Stimulated activated CD8-positive, alpha-beta memory T cell treated with anti-CD3 and anti-CD28 coated beads, Interleukin-2, amount 100 ng/mL, for 1 hour (primary cell): ENCODE results near the gene ARHGAP21.

ENCODE experiments used
- DNase-seq, 2 donors: peaks; one replicate each; pipeline ENCODE4 v3.0.0-alpha.2; 2020; ENCODE audit warnings: low read depth in 2 of 2

The ARHGAP21 gene

DNA sequence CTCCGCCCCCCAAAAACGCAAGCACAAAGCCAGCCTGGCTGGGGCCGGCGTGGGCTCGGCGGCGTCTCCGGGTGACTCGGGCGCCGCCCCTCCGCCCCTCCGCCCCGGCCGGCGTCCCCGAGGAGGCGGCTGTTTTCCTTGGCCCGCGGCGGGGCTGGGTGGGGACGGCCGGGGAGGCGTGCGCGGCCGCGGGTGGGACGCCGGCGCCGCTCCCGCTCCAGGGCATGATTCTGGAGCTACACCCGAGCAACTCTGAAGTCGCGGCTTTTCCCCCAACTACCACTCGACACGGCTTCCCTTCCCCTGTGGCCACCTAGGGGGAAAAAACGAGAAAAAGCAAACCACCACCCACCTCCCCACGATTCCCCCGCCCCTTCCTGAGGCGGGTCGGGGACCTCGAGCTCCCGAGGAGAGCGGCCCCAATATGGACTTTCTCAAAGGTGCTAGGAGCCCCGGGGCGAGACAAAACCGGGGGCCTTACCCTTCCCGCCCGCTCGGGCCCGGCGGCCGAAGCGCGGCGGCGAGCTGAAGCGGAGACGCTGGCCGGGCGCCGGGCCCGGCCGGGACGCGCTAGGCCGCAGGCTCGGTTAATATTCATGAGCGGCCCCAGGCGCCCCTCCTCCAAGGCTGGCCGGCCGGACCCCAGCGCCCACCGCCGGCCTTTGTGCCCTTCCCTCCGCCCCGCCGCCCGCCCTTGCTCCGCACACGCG lies 856 bp downstream of the ARHGAP21 start:
- DNase-seq, result peak in 1 of 2 donors; percentile 23

DNA sequence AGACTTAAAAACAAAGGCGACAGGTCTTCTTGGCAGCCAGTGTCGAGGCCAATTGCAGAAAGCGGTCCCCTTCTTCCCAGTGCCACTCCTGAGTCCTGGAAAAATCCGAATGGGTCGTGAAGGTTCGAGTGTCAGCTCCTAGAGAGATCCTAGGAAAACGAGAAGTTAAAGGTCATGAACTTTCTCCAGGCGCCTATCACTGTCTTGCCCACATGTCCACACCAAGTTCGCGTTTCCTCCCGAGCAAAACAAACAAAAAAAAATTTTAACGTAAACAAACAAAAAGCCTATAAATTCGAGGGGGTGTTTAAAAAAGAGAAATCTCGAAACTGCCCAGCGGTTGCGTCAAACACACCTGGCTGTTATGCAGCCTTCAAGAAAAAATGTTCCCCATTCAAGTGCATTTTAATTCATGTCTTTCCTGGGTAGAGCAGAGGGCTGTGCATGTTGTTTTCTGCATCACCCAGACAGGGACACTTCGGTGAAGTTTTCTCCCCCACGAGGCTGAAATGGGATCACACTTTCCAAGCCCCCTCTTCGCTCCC lies 1.5 kb downstream of the ARHGAP21 start:
- no peak for DNase-seq

DNA sequence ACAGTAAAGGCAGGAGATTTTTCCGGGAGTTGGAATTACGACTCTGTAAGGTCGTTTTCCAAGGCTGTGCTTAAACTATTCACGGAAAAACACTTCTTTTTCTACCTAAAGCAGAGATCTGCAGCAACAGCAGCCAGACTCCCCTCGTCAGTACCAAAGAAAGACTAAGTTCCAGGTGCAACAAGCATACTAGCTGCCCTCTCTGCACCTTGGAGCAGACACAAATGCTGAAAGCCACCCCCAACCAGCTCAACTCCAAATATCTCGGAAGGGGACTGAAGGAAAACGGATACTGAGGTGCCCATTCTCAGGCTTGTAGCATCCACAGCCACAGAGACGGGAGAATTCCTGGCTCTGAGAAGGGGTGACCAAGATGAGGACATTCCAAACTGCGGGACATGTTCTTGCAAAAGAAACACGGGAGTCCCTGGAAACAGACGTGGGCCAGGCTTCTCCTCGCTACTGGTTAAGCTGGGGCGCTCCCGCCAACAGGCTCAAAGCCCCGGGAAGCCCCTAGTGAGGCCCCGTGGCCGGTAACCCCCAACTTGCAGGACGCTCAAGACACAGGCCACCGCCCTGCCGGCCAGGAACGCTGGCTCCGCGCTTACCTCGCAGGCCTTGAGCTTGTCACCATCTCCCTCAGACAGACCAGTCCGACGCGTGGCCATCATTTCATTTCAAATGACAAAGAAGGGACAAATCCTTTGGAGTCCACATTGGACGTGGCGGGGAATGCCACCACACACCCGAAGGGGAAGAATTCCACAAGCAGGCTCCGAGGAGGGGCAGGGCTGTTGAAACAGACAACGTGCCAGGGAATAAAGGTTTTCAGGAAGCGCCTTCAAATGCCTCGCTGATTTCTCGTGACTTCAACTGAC lies 2.2 kb downstream of the ARHGAP21 start:
- no peak for DNase-seq

DNA sequence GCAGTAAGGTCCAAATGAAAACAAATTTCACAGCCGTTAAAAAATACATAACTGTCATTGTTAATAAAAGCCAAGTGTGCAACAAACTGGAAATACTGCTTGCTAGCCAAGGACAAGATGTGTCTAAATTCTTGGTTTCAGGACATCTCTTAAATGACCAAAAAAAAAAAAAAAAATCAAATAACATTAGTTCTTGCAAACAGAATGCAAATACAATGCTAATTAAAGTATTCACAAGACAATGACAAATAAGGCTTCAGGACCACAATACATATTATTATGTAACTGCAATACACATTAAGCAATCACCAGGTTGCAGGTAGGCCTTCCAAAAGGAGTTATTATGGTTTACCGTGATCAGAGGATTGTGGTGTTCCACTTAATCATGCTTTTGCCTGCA lies 3.6 kb downstream of the ARHGAP21 start:
- no peak for DNase-seq

DNA sequence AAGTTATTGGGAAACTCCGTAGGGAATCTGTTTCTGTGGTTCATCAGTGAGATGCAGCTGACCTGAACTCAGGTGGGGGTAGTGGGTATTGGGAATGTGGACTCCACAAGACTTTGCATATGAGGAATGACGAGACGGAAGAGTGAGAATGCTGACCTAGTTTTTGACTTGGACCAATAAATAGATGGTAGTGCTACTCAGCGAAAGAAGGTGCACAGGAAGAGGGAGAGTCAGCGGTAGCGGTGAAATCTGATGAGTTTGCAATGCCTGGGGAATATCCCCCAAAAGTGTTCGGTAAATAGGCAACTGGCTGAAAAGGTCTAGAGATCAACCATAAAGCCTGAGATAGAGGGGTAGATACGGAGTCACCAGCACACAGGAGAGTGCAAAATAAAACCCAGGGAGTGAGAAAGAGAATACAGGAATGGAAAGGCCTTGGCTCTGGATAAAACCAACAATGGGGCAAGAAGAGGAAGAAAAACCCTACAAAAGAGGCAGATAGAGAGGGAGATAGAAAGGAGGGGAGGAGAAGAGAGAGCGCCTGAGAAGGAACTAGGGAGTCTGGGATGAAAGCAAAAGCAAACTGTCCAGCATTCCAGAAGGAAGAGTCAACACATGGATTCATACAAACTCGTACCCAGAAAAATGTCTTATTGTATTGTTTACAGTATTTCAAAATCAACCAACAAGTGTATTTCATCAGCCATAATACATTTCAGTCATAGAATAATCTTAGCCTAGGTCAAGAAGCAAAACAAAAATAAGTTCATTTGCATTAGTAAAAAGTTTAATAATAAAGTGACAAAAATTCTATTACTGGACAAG lies 5.4 kb downstream of the ARHGAP21 start:
- DNase-seq, result no peak

DNA sequence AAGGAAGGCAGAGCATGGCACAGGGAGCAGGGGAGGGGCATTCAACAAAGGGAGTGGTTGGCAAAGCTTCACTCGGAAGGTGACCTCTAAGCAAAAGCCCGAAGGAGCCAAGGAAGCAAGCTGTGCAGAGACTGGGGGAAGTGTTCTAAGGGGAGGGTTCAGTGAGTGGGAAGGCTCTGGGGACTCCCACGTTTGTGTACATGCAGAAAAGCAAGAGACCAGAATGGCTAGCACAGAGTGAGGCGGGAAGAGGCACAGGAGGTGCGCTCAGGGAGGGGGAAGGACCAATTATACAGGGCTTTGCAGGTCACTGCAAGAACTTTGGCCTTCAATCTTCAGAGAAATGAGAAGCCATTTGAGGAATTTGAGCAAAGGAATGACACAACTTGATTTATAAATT lies 7.4 kb downstream of the ARHGAP21 start:
- DNase-seq, result no peak

DNA sequence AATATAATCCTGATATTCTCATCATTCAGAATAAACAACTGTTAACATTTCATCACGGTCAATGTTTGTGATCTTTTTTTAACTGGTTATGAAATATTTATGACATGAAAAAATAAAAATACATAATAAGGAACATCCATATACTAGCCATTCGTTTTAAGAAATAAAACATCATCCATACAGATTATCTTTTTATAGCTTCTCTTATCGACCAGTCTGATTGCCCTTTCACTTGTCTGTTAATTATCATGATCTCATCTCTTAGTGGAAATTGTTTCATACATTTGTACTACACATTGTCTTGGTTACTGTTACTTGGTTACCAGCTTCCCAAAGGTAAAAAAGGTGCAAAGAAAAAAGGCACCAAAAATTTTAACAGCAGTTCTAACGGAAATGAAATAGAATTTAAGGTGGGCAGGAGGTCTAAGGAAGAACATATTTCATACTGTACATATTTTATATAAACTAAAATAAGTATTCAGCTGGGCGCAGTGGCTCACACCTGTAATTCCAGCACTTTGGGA lies 8.4 kb downstream of the ARHGAP21 start:
- no peak for DNase-seq

DNA sequence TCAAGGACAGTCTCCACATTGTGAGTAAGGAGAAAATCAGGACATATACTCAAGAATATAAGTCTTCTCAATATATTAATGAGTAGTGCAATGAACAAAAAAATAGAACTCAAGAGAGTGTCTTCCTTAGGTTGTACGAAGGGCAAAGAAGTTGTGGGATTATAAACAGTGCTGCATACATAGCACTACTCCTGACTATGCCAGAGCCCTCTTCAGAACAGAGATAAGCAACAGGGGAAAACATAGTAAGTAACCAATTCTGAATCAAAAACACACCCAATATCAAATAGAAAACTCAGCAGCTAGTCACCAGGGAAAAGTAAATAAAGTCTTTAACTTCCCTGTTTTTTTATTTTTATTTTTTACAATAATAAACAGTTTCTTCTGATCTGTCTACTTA lies 10.6 kb downstream of the ARHGAP21 start:
- no peak for DNase-seq

DNA sequence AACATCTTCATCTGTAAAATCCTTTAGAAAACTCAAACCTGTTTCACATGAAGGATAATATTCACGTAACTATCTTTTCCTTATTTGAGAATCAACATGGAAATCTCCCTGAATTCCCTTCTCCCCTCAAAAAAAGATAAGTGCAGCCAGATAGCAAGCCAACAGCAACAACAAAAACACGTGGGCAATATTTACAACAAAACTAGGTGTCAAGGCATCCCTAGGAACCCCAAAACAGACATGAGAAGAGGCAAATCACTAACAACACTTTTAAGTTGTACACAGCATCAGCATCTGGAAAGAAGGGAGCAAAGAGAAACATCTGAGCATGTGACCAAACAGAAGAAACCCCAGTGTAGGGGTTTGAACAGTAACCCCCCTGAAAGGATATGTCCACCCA lies 12.2 kb downstream of the ARHGAP21 start:
- DNase-seq, result no peak

DNA sequence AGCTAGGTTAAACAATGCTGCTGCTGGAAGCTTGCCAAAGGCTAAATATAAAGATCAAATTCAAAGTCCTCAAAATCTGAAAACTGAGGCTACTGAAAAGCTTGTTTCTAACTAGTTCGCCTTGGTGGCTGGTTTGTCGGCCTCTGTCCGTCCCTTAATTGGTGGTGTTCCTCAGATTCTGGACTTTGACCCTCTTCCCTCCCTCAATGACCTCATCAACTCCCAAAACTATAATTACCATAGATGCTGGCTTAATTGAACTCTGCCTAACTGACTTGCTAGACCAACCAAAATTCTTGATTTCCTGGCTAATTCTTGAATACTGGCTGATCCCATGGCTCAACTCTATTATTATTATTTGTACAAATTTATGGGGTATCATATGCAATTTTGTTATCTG lies 15.6 kb downstream of the ARHGAP21 start:
- no peak for DNase-seq

DNA sequence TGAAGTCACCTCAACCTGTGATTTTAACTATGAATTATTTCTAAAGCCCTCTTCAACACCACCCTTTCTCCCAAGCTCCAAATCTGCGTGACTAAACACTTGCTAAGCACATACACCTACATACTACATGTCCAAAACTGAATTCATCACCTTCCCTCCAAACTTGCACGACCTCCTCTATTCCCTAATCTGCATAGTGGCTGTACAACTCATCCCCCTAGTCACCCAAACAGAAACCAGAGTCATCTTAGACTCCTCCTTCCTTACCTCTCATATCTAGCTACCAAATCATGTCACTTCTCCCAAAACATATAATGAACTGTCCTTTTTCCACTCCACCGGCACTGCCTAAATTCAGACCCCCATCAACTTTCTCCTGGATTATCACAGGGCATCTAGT lies 16.2 kb downstream of the ARHGAP21 start:
- no peak for DNase-seq

DNA sequence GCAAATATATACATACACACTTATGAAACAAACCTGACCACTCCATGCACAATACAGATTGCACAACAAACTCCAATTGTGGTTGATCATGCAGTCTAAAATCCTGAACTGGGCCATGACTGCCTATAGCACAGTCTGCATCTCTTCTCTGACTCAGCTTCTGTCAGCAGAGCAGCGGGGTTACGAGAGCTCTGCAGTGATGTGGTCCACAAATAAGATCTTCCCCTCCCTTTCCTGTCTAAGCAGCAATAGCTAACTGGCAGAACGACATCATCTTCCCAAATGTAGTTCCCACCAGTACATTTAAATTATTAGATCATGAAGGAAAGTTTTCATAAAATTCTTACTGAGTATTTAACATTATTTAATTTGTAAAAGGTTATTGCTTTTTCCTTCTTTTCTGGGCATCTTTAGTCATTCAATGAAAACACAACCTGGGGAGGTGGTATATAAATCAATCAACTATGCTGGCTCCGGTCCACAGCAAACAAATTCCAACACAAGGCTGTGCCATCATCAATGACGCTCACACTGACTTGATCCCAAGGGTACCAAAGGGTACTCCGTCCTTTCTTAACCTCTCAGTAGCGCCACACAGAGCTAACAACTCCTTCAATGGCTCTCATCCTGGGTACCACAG lies 17.1 kb downstream of the ARHGAP21 start:
- no peak for DNase-seq

DNA sequence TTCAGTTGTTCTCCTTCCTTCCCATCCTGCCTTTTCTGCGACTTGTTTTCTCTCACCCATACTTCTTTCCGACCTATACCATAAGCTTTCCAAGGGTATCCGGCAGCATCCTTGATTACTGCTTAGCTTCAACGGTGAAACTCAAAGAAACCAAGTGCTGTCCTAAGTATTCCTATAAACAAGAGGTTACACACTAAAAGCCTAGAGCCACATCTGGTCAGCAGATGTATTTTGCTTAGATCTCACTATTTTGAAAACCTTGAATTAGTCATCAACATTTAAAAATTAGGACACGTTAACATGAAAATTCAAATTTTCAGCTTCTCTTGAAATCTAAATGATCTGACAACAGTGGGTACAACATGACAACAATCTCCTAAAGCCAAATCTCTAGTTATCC lies 20.0 kb downstream of the ARHGAP21 start:
- DNase-seq, result no peak

DNA sequence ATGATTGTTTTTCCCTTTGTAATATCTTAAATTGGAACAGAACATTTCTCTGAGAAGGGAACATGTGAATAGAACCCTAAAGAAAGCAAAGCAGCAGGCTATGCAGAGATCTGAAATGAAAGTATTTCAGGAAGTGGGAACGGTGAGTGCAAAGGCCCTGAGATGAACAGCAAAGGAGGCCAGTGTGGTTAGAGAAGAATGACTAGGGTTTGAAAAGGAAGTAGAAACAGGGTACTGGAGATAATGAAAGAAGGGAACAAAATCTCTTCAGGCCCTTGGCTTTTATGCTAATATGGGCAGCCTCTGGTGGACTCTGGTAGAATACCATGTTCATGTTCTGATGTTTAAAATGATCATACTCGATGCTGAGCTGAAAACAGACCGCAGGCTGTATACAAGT lies 22.2 kb downstream of the ARHGAP21 start:
- no peak for DNase-seq

DNA sequence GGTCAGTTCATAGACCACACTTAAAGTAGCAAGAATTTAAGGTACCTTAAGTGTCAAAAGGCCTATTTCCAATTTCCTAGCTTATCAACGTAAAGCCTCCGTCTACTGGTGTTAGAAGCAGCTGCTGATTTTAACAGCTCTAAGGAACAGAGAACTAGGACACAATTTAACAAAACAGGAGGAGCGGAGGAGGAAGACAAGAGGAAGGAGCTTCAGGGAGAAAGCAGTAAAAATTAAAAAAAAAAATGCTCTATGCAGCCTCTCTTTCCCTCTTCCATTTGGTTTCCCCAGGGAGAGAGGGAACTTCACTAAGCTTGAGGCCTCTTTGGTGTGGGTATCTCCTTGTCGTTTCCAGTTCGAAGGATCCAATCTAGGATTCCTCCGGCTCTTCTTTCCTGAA lies 22.7 kb downstream of the ARHGAP21 start:
- DNase-seq, result no peak

DNA sequence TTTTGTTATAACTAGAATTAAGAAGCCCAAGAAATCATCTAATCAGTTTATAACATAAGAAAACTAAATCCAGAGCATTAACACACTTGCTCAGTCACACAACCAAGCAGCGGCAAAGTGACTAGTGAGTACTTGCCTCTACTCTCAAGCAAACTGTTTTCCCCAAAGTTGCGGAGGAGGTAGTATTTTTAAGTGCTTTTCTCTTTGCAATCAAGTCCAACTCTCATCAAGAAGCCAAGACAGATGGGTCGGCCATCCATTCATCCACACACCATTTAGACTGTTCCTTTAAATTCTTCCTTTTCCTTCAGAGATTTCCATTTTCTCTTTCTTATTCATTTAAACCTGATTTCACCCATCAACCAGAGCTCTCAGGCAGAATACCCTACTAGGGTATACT lies 25.4 kb downstream of the ARHGAP21 start:
- no peak for DNase-seq

DNA sequence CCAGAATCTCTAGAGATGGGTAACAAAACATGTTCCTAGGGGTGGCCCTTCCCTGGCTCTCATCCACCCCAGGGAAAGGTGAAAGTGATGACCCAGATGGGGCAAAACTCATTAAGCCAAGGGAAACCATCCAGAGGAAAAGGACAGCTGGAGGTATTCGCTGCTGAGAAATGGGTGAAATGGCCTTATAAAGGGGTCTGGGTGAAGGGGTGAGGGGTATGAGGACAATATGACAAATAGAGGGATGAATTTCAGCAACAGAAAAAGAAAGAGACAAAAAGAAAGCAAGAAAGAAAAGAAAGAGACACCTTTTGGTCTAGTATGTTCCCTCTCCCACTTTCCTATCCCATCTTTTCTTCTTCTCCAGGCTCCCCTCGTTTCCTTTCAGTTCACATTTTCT lies 26.6 kb downstream of the ARHGAP21 start:
- no peak for DNase-seq

DNA sequence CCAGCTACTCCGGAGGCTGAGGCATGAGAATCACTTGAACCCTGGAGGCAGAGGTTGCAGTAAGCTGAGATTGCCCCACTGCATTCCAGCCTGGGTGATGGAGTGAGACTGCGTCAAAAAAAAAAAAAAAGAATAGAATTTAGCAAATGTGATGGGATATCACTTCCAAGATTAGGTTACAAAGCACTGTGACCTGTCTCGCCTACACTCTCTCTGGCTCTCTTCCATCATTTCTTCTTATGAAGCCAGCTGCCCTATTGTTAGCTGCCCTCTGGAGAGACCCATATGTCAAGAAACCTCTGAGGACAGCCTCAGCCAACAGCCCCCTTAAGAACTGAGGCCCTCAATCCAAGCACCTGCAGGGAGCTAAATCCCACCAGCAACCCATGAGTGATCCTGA lies 28.2 kb downstream of the ARHGAP21 start:
- DNase-seq, result no peak

DNA sequence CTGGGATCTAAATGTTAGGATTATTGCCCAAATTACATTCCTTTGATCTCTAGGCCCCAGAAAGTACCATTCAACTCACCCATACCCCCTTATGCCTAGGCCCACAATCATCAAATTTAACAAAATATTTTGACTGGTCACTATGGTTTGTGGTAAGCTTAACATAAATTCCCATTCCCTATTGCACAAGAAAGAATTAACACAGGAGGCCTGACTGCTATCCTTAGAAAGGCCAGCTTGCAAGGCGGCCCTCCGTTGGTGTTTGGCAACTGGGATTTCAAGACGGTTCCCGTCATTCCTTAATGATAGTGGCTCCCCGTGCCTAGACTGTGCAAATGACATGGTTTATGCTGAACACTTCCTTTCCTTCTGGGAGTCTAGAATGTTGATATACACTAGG lies 29.6 kb downstream of the ARHGAP21 start:
- DNase-seq, result no peak

DNA sequence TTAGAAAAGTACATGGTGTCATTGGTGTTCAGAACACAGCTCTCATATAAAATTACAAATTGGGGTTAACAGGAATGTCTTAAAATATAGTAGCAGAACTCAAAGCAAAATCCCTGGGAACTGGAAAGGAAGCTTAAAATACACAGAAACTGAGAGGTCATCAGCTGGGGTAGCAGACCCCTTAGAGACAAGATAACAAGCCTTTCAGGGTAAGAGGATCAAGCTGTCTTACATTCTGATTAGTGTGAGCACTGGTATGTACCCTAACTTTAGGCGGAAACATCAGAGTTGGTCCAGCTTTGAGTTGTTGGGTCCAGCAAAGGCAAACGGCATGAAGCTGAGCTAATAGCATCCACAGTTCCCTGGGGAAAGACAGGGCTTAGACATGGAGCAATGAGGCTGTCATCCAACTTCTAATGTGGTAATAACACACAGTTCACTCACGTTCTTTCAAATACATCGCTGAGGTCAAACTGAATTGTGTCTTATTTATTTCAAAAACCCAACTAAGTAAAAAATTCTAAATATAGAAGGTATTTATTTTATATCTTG lies 32.6 kb downstream of the ARHGAP21 start:
- DNase-seq, result no peak

DNA sequence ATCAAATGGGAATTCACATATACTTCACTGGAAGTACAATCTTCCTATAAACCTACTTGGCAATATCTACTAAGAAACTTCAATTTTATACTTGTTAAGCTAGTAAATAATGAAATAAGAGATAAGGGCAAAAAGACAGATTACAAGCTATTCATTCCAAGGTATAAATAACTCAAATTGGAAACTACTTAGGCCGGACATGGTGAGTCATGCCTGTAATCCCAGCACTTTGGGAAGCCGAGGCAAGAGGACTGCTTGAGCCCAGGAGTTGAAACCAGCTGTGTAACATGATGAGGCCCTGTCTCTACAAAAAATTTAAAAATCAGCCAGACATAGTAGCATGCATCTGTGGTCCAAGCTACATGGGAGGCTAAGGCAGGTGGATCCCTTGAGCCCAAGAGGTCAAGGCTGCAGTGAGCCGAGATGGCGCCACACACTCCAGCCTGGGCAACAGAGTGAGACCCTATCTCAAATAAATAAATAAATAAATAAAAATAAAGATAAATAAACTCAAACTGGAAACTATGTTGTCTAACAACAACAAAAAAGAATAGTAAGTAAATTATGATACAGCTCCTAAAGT lies 37.6 kb downstream of the ARHGAP21 start:
- DNase-seq, result no peak
